Inferior parietal cortex (tissue), 1 donor: ENCODE results near the gene FBXL13.
"Not testable (repeated sequence)": the region's sequence is repeated elsewhere in the genome, so short reads cannot be mapped to it uniquely, and the experiment has no call there.

Source experiments
- DNase-seq: peaks from one replicate; pipeline ENCODE4 v3.0.0-alpha.2; 2016; ENCODE audit errors: extremely low spot score

FBXL13 gene

DNA sequence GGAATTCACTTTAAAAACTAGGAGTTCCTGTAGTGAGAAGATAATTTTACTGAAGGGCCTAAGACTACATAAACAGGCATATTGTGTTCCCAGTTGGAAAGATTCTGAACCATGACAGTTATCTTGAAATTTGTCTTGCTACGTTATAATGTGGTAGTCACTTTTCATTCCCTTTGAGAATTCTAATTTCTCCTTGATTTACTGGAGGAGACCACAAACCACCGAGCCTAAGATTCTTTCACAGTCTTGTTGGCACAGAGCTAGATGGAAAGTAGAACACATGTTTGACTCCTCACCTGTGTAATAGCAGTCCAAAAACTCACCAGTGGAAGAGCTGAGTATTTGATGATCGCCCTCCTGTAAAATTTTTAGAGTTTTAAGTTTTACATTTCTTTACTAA is 5.2 kb upstream of the FBXL13 start:
- no peak for DNase-seq

DNA sequence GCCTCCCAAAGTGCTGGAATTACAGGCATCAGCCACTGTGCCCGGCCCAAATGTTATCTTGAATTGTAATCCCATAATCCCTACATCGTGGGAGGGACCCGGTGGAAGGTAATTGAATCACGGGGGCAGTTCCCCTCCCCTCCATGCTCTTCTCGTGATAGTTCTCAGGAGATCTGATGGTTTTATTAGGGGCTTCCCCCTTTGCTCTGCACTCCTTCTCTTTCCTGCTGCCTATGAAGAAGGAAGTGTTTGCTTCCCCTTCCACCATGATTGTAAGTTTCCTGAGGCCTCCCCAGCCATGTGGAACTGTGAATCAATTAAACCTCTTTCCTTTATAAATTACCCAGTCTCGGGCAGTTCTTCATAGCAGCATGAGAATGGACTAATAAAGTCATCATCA is 3.6 kb upstream of the FBXL13 start:
- not testable (repeated sequence) for DNase-seq

DNA sequence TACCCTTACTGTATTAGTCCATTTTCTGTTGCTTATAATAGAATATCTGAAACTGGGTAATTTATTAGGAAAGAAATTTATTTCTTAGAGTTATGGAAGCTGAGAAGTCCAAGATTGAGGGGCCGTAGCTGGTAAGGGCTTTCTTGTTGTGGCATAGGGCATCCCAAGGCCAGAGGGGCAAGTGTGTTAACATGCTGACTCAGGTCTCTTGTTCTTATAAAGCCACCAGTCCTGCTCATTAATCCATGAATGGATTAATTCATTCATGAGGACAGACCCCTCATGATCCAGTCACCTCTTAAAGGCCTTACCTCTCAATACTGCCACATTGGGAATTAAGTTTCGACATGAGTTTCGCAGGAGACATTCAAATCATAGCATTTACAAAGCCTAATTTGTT is 2.7 kb upstream of the FBXL13 start:
- no peak for DNase-seq

DNA sequence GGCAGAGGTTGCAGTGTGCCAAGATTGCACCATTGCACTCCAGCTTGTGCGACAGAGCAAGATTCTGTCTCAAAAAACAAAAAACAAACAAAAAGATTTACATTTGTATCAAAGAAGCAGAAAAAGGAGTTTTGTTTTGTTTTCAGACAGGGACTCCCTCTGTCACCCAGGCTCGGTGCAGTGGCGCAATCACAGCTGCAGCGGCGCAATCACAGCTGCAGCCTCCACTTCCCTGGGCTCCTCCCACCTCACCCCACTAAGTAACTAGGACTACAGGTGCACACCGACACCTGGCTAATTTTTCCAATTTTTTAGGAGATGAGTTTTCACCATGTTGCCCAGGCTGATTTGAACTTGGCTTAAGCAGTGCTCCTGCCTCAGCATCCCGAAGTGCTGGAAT is 2.2 kb upstream of the FBXL13 start:
- no peak for DNase-seq

DNA sequence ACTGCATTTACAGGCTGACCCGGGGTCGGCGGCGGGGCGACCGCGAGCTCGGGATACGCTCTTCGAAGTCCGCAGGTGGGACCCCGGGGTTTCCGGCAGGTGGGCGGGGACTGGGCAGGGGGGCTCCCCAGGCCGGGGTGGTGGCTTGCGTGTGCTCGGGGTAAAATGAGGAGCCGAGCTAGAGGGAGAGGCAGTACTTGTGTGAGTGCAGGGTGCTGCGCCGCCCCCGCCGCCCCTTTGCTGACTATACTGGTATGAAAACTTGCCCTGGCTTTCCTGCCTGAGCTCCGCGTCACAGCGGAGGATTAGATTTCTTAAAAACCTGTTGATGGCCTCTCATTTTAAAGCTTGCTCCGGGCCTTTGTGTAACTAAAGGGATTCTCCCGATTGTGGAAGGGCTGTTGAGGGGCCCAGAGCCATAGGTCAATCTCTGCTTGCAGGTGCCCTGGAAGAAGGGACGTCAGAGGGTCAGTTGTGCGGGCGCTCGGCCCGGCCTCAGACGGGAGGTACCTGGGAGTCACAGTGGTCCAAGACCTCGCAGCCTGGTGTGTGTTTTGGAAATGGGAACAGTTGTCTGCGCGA is 832 bp upstream of the FBXL13 start:
- DNase-seq: no peak

DNA sequence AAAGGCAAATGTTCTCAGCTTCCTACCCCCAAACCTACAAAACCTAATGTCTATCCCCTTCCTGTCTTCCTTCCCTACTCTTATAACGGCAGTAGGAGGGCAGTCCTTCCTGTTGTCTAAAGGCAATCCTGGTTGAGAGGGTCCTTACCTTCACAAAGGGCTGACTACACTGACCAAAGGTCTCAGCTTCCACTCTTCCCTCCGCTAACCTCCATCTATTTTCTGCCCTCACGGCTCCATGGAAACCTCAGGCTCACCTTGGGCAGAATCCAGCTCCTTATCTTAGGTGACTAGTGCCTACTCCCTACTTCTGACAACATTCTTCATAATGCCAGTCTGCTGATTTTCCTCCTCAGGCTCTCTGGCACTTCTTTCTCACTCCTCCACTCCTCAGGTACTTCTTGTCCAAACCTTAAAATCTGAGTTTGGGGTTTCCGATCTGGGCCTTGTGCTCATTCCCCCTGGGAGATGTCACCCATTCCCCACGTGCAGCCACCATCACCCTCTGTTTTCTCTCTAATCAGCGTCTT is 542 bp downstream of the FBXL13 start:
- DNase-seq: no peak

DNA sequence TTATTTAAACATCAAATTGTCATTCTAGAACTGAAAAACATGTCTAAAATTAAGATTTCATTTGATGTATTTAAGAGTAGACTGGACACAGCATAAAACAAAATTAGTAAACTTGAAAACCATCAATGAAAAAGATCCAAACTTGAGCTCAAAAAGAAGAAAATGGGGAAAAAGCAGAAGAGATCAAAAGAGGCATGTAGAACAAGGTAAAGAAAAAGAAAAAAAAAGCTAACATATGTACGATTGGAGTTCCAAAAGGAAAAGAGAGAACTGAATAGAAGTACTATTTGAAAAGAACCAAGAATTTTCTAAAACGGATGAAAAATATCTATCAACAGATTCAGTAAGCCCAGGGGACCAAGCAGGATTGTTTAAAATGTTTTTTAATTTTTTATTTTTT is 3.6 kb downstream of the FBXL13 start:
- no peak for DNase-seq

DNA sequence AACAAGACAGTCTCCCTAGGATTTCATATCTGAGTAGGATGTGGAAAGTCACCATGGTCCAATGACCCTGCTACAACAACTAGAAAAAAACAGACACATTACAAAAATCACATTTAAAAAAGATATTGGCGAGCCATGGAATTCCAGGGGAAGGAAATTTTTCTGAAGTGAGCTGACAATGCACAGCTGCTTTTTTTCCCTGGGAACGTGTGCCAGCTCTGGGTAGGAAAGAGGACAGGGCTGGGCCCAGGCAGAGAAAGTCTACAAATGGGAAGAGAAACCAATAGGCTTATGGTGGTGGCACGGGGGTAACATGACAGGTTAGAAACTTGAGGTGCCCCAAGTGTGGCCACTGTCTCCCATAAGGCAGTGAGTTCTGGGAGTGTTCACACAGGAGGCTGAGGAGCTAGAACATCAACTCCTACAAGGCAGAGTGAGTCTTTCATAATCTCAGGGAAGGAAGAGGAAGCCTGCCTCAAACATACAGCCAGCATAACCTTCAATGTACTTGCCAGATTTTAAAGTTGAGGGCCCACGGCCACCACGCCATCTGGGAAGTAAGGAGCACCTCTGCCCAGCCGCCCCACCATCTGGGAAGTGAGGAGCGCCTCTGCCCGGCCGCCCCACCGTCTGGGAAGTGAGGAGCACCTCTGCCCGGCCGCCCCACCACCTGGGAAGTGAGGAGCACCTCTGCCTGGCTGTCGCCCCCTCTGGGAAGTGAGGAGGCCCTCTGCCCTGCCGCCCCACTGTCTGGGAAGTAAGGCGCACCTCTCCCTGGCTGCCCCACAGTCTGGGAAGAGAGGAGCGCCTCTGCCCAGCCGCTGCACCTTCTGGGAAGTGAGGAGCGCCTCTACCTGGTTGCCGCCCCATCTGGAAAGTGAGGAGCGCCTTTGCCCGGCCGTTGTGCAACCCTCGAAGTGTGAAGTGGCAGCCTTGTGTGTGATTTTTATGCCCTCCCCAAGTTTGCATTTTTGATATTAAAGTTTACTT is 5.9 kb downstream of the FBXL13 start:
- DNase-seq: no peak

DNA sequence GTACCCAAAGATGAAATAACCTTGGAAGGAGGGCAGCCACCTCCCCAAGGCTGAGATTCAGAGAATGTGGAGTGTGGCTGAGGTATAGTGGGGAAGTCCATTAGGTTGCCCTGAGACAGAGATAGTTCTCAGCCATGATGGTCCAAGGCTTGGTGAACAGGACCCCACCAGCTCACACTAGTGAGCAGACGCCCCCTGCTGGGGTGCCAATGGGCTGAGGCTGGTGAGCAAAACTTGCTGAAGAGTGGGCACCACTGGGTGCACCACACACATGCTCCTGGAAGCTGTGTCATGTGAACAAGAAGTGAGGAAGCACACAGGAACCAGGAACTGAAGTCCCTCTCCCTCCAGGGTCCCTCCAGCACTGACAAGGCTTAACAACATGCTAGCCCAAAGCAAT is 8.9 kb downstream of the FBXL13 start:
- DNase-seq: no peak

DNA sequence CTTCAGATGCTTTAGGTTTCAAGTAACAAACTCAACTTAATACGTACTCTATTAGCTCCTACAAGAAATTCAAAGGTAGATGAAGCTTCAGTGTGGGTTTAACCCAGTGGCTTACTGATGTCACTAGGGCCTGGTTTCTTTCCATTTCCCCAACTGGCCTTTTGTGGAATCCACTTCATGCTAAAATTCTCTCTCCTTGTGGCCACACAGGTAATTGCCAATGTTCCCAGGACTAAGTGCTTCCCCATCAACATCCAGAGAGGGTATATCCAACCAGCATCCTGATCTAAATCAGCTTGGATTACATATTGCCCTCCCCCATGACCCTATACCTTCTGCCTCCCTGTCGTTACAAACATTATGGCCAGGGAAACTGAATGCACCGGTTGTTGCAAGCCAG is 10.7 kb downstream of the FBXL13 start:
- no peak for DNase-seq

DNA sequence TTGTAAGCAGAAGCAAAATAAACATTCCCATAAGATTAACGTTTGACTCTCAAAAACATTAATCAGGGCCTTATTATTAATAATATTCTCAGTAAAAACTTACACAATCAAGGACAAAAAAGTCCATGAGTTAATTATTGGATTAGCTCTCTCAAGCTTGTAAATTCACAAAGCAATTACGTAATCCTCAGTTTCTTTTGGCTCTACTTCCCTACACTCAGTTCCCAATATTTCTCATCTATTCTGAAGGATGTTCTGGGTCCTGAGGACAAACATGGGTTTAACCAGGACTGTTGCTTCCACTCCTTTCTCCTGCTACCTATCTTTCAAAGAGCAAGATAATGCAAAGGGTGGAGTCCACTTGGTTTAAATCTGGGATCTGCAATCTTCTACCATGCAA is 15.1 kb downstream of the FBXL13 start:
- DNase-seq: no peak

DNA sequence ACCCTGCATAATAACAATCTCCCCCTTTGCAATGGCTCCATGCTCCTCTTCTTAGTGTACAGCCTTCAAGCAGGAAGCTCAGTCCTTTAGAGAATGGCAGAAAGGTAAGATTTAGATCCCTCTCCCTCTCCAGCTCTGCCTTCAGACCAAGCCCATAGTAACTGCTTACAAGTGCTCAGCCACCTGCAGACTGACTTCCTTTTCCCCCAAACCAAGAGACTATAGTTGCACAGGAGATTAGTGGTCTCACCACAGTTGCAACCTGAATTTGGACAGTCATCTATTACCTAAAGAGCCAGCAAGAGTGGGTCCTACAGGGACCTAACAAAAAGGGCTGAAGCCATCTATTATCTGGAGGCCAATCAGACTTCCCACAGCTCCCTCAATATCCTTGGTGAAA is 16.5 kb downstream of the FBXL13 start:
- DNase-seq: no peak

DNA sequence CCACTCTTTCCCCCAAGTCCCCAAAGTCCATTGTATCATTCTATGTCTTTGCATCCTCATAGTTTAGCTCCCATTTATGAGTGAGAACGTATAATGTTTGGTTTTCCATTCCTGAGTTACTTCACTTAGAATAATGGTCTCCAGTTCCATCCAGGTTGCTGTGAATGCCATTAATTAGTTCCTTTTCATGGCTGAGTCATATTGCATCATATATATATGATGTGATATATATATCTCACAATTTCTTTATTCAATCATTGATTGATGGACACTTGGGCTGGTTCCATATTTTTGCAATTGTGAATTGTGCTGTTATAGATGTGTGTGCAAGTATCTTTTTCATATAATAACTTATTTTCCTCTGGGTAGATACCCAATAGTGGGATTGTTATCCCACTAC is 18.6 kb downstream of the FBXL13 start:
- not testable (repeated sequence) for DNase-seq

DNA sequence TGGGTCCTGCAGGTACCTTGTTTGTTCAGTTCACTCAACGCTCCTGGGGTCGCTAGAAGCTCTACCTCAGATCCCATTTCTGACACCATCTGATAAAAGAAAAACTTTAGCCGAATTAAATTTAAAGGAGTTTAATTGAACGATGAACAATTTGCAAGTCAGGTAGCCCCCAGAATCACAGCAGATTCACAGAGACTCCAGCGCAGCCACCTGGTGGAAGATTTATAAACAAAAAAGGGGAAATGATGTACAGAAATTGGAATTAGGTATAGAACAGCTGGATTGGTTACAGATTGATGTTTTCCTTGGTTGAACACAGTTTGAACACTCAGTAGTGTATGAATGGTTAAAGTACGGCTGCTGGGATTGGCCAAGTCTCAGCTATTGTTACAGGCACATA is 23.1 kb downstream of the FBXL13 start:
- DNase-seq: no peak

DNA sequence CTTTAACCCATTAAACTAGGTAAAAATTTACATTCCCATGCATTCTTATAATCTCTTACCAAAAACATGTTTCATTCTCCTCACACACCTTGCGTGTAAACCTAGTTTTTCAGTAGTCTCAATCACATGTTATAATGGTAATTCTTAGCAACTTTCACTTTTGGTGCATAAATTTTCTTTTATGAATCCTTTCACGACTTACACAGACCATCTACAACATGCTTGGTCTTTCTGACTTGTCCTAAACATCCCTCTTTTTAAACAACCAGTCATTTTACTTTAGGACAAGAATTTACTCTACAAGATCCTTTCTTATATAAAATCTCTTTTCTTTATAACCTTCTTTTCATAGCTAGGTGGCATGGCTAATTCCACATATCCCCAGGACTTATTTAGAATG is 25.8 kb downstream of the FBXL13 start:
- no peak for DNase-seq

DNA sequence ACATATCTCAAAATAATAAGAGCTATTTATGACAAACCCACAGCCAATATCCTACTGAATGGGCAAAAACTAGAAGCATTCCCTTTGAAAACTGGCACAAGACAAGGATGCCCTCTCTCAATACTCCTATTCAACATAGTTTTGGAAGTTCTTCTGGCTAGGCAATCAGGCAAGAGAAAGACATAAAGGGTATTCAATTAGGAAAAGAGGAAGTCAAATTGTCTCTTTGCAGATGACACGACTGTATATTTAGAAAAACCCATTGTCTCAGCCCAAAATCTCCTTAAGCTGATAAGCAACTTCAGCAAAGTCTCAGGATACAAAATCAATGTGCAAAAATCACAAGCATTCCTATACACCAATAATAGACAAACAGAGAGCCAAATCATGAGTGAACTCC is 32.8 kb downstream of the FBXL13 start:
- DNase-seq: not testable (repeated sequence)

DNA sequence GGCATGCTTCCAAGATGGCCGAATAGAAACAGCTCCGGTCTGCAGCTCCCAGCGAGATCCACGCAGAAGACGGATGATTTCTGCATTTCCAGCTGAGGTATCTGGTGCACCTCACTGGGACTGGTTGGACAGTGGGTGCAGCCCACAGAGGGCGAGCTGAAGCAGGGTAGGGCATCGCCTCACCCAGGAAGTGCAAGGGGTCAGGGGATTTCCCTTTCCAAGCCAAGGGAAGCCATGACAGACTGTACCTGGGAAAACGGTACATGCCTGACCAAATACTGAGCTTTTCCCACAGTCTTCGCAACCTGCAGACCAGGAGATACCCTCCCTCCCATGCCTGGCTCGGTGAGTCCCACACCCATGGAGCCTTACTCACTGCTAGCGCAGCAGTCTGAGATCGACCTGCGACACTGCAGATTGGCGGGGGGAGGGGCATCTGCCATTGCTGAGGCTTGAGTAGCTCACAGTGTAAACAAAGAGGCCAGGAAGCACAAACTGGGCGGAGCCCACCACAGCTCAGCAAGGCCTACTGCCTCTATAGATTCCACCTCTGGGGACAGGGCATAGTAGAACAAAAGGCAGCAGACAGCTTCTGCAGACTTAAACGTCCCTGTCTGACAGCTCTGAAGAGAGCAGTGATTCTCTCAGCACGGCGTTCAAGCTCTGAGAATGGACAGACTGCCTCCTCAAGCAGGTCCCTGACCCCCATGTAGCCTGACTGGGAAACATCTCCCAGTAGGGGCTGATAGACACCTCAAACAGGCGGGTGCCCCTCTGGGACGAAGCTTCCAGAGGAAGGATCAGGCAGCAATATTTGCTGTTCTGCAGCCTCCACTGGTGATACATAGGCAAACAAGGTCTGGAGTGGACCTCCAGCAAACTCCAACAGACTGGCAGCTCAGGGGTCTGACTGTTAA is 36.5 kb downstream of the FBXL13 start:
- DNase-seq: not testable (repeated sequence)

DNA sequence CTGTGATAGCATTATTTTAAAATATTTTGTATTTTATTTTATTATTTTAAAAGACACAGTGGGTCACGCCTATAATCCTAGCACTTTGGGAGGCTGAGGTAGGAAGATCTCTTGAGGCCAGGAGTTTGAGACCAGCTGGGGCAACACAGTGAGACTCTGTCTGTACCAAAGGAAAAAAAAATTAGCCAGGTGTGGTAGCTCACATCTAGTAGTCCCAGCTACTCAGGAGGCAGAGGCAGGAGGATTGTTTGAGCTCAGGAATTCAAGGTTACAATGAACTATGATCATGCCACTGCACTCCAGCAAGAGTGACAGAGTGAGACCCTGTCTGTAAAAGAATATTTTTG is 37.1 kb downstream of the FBXL13 start:
- DNase-seq: no peak

DNA sequence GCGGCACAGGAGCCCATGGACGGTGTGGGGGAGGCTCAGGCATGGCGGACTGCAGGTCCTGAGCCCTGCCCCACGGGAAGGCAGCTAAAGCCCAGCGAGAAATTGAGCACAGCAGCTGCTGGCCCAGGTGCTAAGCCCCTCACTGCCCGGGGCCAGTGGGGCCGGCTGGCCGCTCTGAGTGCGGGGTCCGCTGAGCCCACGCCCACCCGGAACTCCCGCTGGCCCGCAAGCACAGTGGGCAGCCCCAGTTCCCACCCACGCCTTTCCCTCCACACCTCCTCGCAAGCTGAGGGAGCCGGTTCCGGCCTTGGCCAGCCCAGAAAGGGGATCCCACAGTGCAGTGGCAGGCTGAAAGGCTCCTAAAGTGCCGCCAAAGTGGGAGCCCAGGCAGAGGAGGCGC is 40.3 kb downstream of the FBXL13 start:
- not testable (repeated sequence) for DNase-seq

DNA sequence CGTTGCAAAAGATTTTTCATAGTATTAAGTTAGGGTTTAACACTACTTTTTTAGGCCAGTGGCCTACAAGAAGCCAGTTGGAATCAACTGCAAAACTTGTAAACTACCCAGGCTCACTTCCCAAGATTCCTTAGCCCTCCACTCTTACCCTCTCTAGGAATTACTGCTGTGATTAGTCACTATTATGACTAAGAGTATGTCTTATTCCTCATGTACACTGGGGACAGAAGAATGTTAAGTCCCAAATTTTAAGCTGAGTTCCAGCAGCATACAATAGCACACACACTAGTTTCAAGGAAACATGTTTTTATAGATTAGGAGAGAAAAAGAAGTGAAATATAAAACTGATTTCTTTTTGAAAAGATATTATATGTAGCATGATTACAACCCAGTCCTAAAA is 42.8 kb downstream of the FBXL13 start:
- no peak for DNase-seq

DNA sequence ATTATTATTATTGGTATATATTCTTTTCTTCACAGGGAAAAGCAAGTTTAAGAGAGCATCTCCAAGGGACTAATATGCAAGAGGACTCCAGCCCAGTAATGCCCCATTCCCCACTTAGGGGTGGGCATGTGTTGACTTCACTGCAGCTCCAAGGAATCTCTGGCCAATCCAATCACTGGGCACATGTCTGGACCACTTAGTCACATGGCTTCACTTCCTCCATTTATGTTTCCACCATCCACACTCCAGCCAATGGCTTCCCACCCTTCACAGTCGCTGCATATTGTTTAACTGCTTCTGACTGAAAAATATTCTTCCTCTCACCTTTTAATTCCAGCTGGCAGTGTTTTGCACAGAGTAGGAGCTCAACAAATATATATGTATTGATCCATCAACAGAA is 43.6 kb downstream of the FBXL13 start:
- DNase-seq: no peak

DNA sequence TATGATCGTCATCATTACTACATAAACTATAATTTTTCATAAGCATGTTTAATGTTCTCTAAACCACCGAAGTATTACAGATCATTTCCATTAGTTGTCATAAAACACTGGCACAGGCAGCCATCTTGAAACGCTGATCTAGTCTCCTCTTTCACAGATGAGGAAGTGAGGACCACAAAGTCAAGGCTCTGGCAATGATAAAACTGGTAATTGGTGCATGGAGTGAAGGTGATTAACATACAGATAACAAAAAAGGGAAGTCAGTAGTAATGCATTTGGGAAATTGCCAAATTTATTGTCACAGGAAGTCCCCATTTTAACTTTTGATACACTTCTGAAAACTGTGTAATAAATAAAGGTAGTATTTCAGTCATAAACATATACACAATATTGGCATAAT is 49.3 kb downstream of the FBXL13 start:
- peak; percentile 12 for DNase-seq
